RWPE2 (cell line): ENCODE data around the gene CD84.

Source experiments
- ATAC-seq: fragments of 200-7000 bp; cut with Tn5 transposase; 3 replicates; pipeline ENCODE4 v1.9.1; 2021; ENCODE audit warnings: low read depth
- DNase-seq: peaks from one replicate; pipeline ENCODE4 v3.0.0-alpha.2; 2020; ENCODE audit warnings: low spot score
- H3K27ac ChIP-seq: fragments of 450-650 bp; 2 replicates; pipeline ENCODE4 v1.5.1; 2017; ENCODE audit warnings: mild to moderate bottlenecking; ENCODE audit not compliant: poor library complexity, severe bottlenecking
- H3K27me3 ChIP-seq: fragments of 250-450 bp; sonication (Bioruptor Pico); 2 replicates; pipeline ENCODE4 v1.5.1; 2021; ENCODE audit warnings: mild to moderate bottlenecking, moderate library complexity; ENCODE audit not compliant: insufficient read depth, poor library complexity, severe bottlenecking
- H3K36me3 ChIP-seq: fragments of 250-450 bp; sonication (Bioruptor Pico); 2 replicates; pipeline ENCODE4 v1.5.1; 2020; ENCODE audit warnings: low read depth, mild to moderate bottlenecking, moderate library complexity
- H3K4me1 ChIP-seq: fragments of 250-450 bp; sonication (Bioruptor Pico); 2 replicates; pipeline ENCODE4 v1.5.1; 2021; ENCODE audit warnings: mild to moderate bottlenecking, moderate library complexity; ENCODE audit not compliant: insufficient read depth, poor library complexity, severe bottlenecking
- H3K4me3 ChIP-seq: fragments of 250-450 bp; sonication (Bioruptor Pico); 2 replicates; pipeline ENCODE4 v1.5.1; 2021; ENCODE audit warnings: mild to moderate bottlenecking, moderate library complexity; ENCODE audit not compliant: severe bottlenecking
- H3K9me3 ChIP-seq: fragments of 250-450 bp; sonication (Bioruptor Pico); 2 replicates; pipeline ENCODE4 v1.5.1; 2021; ENCODE audit warnings: mild to moderate bottlenecking, moderate library complexity; ENCODE audit not compliant: severe bottlenecking
- TF ChIP-seq, protein P1 (sequence below): fragments of 450-650 bp; IDR thresholded peaks from one replicate; pipeline ENCODE4 v1.5.1; 2017; ENCODE audit warnings: mild to moderate bottlenecking, moderate library complexity; ENCODE audit not compliant: poor library complexity, severe bottlenecking

CD84 gene

DNA sequence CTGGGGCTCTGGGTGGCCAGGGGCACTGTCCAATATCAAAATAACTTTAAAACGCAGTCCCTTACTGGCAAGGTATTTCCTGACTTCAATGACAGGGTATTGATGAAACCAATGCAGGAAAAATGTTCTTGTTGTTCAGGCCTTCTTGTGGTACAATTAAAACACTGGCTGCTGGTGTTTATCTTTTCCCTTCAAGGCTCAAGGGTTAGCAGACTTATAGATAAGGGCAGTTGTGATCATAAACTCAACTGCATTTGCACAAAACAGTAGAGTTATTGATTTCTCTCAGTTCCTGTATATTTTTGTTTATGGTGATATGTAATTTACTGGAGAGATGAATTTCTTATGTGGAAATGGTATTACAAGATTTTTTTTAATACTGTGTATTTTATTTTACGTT lies 2.7 kb upstream of the CD84 start:
- Histone ChIP-seq H3K9me3 (no peaks in the 10 kb centered on the region), H3K27ac (no peak overlapping the region), H3K4me1 (no peaks in the 10 kb centered on the region), H3K4me3 (no peak overlapping the region), H3K27me3 (no peaks in the 10 kb centered on the region), H3K36me3 (no peaks in the 10 kb centered on the region)
- ATAC-seq (no peak), DNase-seq (no peak)
- TF ChIP-seq, protein P1, sequence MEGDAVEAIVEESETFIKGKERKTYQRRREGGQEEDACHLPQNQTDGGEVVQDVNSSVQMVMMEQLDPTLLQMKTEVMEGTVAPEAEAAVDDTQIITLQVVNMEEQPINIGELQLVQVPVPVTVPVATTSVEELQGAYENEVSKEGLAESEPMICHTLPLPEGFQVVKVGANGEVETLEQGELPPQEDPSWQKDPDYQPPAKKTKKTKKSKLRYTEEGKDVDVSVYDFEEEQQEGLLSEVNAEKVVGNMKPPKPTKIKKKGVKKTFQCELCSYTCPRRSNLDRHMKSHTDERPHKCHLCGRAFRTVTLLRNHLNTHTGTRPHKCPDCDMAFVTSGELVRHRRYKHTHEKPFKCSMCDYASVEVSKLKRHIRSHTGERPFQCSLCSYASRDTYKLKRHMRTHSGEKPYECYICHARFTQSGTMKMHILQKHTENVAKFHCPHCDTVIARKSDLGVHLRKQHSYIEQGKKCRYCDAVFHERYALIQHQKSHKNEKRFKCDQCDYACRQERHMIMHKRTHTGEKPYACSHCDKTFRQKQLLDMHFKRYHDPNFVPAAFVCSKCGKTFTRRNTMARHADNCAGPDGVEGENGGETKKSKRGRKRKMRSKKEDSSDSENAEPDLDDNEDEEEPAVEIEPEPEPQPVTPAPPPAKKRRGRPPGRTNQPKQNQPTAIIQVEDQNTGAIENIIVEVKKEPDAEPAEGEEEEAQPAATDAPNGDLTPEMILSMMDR = no peak

DNA sequence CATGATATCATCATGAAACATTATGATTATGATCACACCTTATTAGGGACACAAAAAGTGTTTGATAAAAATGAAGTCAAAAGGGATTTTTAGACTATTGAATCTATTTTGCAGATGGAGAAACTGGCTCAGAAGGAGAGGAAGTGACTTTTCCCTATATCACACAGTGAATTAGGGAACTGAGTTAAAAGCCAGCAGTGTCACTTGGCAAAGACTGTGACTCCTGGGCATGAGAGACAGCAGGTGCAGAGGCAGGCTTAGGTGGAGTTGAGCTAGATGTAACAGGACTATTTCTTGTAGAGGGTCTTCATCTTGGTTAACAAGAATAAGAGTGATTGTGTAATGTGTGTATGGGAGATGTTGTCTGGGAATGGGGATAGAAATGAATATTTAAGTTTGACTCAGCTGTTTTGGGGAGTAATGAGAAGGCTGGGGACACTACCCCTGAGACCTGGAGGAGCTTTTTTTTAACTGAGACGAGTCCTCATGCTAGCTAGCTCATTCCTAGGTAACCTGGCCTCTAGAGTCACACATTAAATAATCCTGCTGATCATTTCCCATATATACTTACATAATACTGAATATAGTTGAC lies 1.0 kb upstream of the CD84 start:
- DNase-seq = no peak
- TF ChIP-seq, protein P1 = no peak
- H3K4me3 ChIP-seq = no peak overlapping the region
- no peaks in the 10 kb centered on the region for H3K9me3 ChIP-seq
- ATAC-seq = no peak
- H3K36me3 ChIP-seq = no peaks in the 10 kb centered on the region
- no peak overlapping the region for H3K27ac ChIP-seq
- no peaks in the 10 kb centered on the region for H3K27me3 ChIP-seq
- no peaks in the 10 kb centered on the region for H3K4me1 ChIP-seq

DNA sequence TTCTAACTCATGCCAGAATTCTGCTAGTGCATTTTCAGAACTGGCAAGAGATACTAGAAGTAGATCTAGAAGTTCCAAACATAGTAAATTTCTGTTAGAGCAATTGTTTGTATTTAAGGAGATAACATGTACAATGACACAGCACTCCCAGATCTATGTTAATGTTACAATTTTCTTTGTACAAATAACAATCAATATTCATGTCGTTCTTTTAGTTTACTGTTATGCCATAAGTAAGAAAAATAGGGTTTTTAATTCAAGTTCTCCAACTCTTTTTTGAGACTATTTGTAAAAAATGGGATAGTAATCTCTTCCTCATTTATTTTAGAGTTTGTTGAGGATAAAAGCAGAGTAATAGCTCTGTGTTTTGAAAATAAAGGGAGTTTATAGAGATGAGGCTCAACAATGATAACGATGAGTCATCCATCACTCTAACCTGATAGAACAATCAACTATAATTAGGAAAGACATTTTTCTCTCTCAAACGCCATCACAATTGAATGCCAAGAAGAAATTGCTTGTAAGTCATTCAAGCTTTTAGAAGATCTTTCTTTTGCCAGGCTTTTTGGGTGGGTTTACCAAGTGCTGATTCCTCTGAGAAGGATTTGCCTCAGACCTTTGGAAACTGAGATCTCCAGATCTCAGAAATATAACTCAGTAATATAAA lies 638 bp downstream of the CD84 start:
- H3K27ac ChIP-seq = no peak overlapping the region
- DNase-seq (no peak), ATAC-seq (no peak)
- H3K27me3 ChIP-seq = no peaks in the 10 kb centered on the region
- H3K4me3 ChIP-seq = no peak overlapping the region
- H3K36me3 ChIP-seq = no peaks in the 10 kb centered on the region
- H3K9me3 ChIP-seq = no peaks in the 10 kb centered on the region
- H3K4me1 ChIP-seq = no peaks in the 10 kb centered on the region
- TF ChIP-seq, protein P1 = no peak

DNA sequence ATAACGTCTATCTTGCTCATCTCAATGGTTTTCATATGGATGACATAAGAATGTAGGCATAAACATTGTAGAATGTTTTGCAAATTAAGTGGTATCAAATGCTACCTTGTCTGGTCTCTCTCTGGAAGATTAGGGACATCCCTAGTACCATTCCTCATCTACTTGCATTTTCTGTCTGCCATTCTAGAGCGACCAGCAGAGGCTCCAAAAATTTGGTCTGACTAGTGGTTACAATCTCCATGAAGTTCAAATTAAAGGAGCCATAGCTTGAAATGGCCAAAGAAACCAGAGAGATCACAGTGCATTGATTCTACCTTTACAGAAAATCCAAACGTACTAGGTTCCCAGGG lies 1.1 kb downstream of the CD84 start:
- Histone ChIP-seq H3K27ac (no peak overlapping the region), H3K36me3 (no peaks in the 10 kb centered on the region), H3K4me1 (no peaks in the 10 kb centered on the region), H3K4me3 (no peak overlapping the region), H3K27me3 (no peaks in the 10 kb centered on the region), H3K9me3 (no peaks in the 10 kb centered on the region)
- TF ChIP-seq, protein P1 = no peak
- no peak for ATAC-seq
- DNase-seq = no peak

DNA sequence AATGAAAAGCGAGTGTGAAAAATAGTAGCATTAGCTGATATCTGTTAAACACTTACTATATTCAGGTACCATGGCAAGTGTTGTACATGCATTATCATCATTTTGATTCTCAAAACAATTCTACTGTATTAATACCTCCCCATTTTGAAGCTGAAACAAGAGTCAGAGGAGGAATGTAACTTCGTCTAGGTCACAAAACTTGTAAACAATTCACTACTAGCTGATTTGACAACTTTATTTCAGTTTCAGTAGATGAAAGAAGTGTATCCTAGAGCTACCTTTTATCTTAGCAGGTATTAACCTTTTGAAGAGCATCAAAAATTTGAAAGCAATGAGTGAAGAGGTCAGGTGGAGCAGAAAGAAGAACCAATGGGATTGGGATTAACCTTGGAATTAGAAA lies 1.6 kb downstream of the CD84 start:
- no peaks in the 10 kb centered on the region for H3K4me1 ChIP-seq
- H3K27me3 ChIP-seq = no peaks in the 10 kb centered on the region
- ATAC-seq = no peak
- no peaks in the 10 kb centered on the region for H3K36me3 ChIP-seq
- no peak overlapping the region for H3K4me3 ChIP-seq
- TF ChIP-seq, protein P1 = no peak
- no peak overlapping the region for H3K27ac ChIP-seq
- no peaks in the 10 kb centered on the region for H3K9me3 ChIP-seq
- DNase-seq = no peak
